Ishikawa (cell line): ENCODE results near the gene ASF1A.

Source experiments
- CEBPB ChIP-seq: IDR thresholded peaks from 2 replicates; pipeline ENCODE4 v1.6.1; 2012
- CREB1 ChIP-seq: IDR thresholded peaks from 2 replicates; pipeline ENCODE4 v1.6.1; 2012; ENCODE audit warnings: low read depth
- EGR1 ChIP-seq: IDR thresholded peaks from 2 replicates; pipeline ENCODE4 v1.6.1; 2012
- EP300 ChIP-seq: IDR thresholded peaks from 2 replicates; pipeline ENCODE4 v1.6.1; 2012; ENCODE audit warnings: borderline replicate concordance
- FOXM1 ChIP-seq: IDR thresholded peaks from 2 replicates; pipeline ENCODE4 v1.6.1; 2012; ENCODE audit warnings: low read depth, borderline replicate concordance
- NFIC ChIP-seq: IDR thresholded peaks from 2 replicates; pipeline ENCODE4 v1.6.1; 2012
- RAD21 ChIP-seq: IDR thresholded peaks from 2 replicates; pipeline ENCODE4 v1.6.1; 2012; ENCODE audit warnings: low read depth
- REST ChIP-seq: IDR thresholded peaks from 2 replicates; pipeline ENCODE4 v1.6.1; 2012; ENCODE audit warnings: low read depth, mild to moderate bottlenecking
- TAF1 ChIP-seq: IDR thresholded peaks from 2 replicates; pipeline ENCODE4 v1.6.1; 2012; ENCODE audit warnings: low read depth, mild to moderate bottlenecking
- TCF12 ChIP-seq: IDR thresholded peaks from 2 replicates; pipeline ENCODE4 v1.6.1; 2012; ENCODE audit warnings: low read depth
- TEAD4 ChIP-seq: IDR thresholded peaks from 2 replicates; pipeline ENCODE4 v1.6.1; 2012
- USF1 ChIP-seq: IDR thresholded peaks from 2 replicates; pipeline ENCODE4 v1.6.1; 2012
- YY1 ChIP-seq: IDR thresholded peaks from 2 replicates; pipeline ENCODE4 v1.6.1; 2012; ENCODE audit warnings: low read depth
- ZBTB7A ChIP-seq: IDR thresholded peaks from 2 replicates; pipeline ENCODE4 v1.6.1; 2012; ENCODE audit warnings: low read depth
- TF ChIP-seq, protein P1 (sequence below): IDR thresholded peaks from 2 replicates; pipeline ENCODE4 v1.6.1; 2012

The ASF1A gene

DNA sequence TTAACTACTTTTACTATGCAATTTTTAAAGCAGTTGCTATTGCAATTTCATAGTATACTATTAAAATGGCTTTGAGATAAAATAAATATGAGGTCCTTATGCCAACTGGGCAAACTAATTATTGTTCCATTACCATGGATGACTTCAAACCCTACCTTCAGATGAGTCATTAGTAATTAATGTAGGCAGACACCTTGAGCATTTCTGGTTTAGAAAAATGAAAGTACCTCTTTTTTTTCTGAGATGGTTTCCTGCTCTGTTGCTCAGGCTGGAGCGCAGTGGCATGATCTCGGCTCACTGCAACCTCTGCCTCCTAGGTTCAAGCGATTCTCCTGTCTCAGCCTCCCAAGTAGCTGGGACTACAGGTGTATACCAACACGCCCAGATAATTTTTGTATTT lies 11.9 kb downstream of the ASF1A start:
- TF ChIP-seq EP300: no peak

- TF ChIP-seq REST (no peak), NFIC (no peak), FOXM1 (no peak), CEBPB (no peak), CREB1 (no peak), EGR1 (no peak), YY1 (no peak), RAD21 (no peak), TEAD4 (no peak), ZBTB7A (no peak), EP300 (no peak)
- TF ChIP-seq, protein P1, sequence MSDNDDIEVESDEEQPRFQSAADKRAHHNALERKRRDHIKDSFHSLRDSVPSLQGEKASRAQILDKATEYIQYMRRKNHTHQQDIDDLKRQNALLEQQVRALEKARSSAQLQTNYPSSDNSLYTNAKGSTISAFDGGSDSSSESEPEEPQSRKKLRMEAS: no peak
Observed at GRCh38 chr6:118908441-118908840, 14.5 kb downstream of the ASF1A start.

GRCh38 chr6:118912646-118913045 lies 18.7 kb downstream of the ASF1A start:
- no peak for TF ChIP-seq NFIC
- TF ChIP-seq USF1: no peak
- TF ChIP-seq EP300: no peak
- TF ChIP-seq FOXM1: no peak
- no peak for TF ChIP-seq TAF1
- TF ChIP-seq CEBPB: no peak
- no peak for TF ChIP-seq CREB1
- TF ChIP-seq TCF12: no peak
- TF ChIP-seq EGR1: no peak
- TF ChIP-seq RAD21: no peak

DNA sequence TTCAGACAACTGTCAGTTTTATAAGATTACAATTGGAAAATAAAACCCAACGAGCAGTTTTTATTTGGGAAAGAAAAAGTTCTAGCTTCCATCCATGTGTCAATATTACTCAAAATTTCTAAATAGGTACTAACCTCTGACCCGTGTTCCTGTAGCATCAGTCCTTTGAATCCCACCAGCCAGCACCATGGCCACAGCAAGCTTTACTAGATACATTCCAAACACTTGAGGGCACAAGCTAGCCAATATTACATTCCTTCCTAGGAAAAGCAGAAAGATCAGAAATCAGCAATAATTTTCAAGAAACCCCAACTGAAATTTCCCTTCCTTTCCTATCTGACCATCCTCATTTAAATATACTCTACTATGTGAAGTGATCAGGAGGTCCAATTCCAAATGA lies 19.2 kb downstream of the ASF1A start:
- no peak for TF ChIP-seq TEAD4

GRCh38 chr6:118914598-118914997 lies 20.6 kb downstream of the ASF1A start:
- no peak for TF ChIP-seq CREB1
- no peak for TF ChIP-seq FOXM1
- TF ChIP-seq, protein P1: no peak
- no peak for TF ChIP-seq ZBTB7A
- no peak for TF ChIP-seq TAF1
- no peak for TF ChIP-seq RAD21
- TF ChIP-seq REST: no peak

DNA sequence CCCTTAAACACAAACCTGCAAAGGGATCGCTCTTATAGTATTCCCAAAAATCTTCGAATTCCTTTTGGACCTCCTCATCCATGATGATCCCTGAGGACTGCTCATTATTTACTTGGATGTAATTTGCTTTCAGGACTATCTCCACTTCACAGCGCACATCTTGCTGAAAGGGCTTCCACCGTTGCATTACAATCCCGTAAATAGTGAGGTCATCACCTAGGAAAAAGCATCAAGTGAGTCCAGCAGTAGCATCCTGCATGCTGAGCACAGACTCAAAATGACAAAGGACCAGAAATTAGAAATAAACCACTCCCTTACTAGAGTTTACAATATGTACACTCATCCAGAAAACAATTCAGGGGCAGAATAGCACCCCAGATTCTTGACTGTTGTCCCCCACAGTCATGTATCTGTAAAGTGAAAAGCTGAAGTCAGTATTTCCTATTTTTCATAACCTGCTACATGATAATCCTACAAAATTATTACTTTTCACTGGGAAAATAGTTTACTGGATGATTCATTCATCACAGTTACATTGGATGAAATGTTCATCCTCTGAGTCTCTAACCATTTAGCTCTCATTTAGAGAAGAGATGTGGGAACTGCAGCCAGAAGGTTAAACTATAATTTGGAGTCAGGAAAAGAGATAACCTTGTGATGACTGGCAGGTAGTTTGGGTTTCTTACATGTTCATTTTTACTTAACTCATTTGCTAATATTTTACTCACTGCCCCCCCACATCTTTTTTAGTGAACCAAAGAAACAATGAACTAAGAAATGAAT lies 23.8 kb downstream of the ASF1A start:
- no peak for TF ChIP-seq REST
- TF ChIP-seq EP300: no peak
- TF ChIP-seq ZBTB7A: no peak
- no peak for TF ChIP-seq TCF12
- TF ChIP-seq FOXM1: no peak
